ENCODE results near the gene DEXI. TPM values are rescaled to one million over a fixed set of nuclear protein-coding genes. Genes with fewer than 3 reads are reported as not detected.

The DEXI gene
- total and polyA plus RNA-seq, 2 of the 4 experiments (the other 2 are of a cell fraction), result 43.7 to 63.6 TPM

DNA sequence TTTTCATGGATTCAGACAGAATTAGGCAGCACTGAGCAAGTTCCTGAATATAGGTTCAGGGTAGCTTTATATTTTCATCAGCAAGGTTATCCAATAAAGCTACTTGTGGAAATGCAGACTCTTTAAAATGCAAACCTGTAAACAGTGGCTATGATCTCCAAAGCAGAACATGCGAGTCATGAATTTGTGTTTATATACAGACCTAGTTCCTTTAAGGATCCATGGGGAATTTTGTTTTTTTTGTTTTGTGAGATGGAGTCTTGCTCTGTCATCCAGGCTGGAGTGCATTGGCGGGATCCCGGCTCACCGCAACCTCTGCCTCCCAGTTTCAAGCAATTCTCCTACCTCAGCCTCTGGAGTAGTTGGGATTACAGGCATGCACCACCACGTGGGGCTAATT lies 16.9 kb upstream of the DEXI start:
- Histone ChIP-seq H3K14ac (replicated peaks; ENCODE audit: low read depth, low read length) (no peak overlapping the region), H3K4ac (ENCODE audit: low read depth, low read length) (0 out of 2 replicates have a peak overlapping the region, but pooled peaks have one; percentile 74), H3K18ac (ENCODE audit: low read depth, low read length) (no peak overlapping the region), H3K4me3 (ENCODE audit: insufficient read depth, low read depth, low read length) (no peak overlapping the region), H3K23ac (ENCODE audit: low read depth, low read length) (no peak overlapping the region), H4K20me1 (ENCODE audit: insufficient read depth, low read length) (peaks cover 10% of the 10 kb centered on the region), H3K9ac (ENCODE audit: low read depth, low read length) (no peak overlapping the region), H3K4me2 (ENCODE audit: low read depth, low read length) (no peak overlapping the region; the same call in 1 of the 2 replicates), H3K27me3 (ENCODE audit: control insufficient read depth, insufficient read depth, low read length) (no peaks in the 10 kb centered on the region), H2BK20ac (ENCODE audit: low read depth, low read length) (no peak overlapping the region), H3K9me3 (ENCODE audit: control insufficient read depth, insufficient read depth, low read length) (no peaks in the 10 kb centered on the region), H3K4me1 (ENCODE audit: control insufficient read depth, insufficient read depth, low read length) (peaks cover 30% of the 10 kb centered on the region), H2AK9ac (replicated peaks; ENCODE audit: low read depth, low read length, poor library complexity) (no peak overlapping the region), H3K56ac (ENCODE audit: extremely low read depth, insufficient read depth, low read length) (no peak overlapping the region), H2BK5ac (ENCODE audit: low read depth, low read length, poor library complexity, severe bottlenecking) (peak overlapping the region; percentile 33), H2BK120ac (ENCODE audit: low read depth, low read length) (no peak overlapping the region), H4K5ac (ENCODE audit: low read depth, low read length) (no peak overlapping the region), H2AK5ac (ENCODE audit: low read depth, low read length) (no peak overlapping the region), H4K91ac (ENCODE audit: insufficient read depth, low read depth, low read length) (no peak overlapping the region), H3K27ac (ENCODE audit: insufficient read depth, low read length) (peak overlapping the region; percentile 31; the same call in 1 of the 2 replicates), H3K36me3 (ENCODE audit: control insufficient read depth, insufficient read depth, low read length) (peaks cover 12% of the 10 kb centered on the region), H4K8ac (ENCODE audit: low read depth in 2 of 2, low read length in 2 of 2) (no peak overlapping the region), H3K9me1 (ENCODE audit: insufficient read depth, low read length) (peaks cover 23% of the 10 kb centered on the region), H2AFZ (replicated peaks; ENCODE audit: low read length, poor library complexity) (no peak overlapping the region), H2BK15ac (ENCODE audit: low read depth, low read length) (no peak overlapping the region), H3K79me1 (ENCODE audit: low read depth in 1 of 2, low read length in 2 of 2) (peaks cover 20 to 74% of the 10 kb centered on the region in 2 experiments)
- dilution Hi-C loops (cut with HindIII; ENCODE audit: low sequenced_read_pairs, unreplicated experiment) (no loop called here), in situ Hi-C loops (cut with MboI; ENCODE audit: low sequenced_read_pairs) (loop anchor here (25.0 kb wide), 2 partner anchors 578 to 853 kb away; a partner anchor contains a TSS), intact Hi-C loops (cut with micrococcal nuclease) (no loop called here)
- CTCF ChIA-PET, result interaction anchor here (0.6 to 1.0 kb wide), 2 partner anchors 296 to 761 kb away, joined by 3 to 4 read pairs; no protein-coding TSS in a partner anchor
- ATAC-seq (ENCODE audit: low read depth) (peak; percentile 7; the same call in 1 of the 2 replicates), DNase-seq (peak; percentile 82)
- TF ChIP-seq FOS (IDR thresholded peaks at IDR 0.05; ENCODE audit: low read depth, low read length), result peak; percentile 31; the same call in 1 of the 2 replicates
- TF ChIP-seq SMC3 (IDR thresholded peaks at IDR 0.05; ENCODE audit: low read depth, low read length), result no peak
- TF ChIP-seq CHD1 (IDR thresholded peaks at IDR 0.05; ENCODE audit: low read depth, low read length), result no peak
- no peak for TF ChIP-seq RFX5 (IDR thresholded peaks at IDR 0.05; ENCODE audit: low read depth, low read length)
- TF ChIP-seq, protein P1, sequence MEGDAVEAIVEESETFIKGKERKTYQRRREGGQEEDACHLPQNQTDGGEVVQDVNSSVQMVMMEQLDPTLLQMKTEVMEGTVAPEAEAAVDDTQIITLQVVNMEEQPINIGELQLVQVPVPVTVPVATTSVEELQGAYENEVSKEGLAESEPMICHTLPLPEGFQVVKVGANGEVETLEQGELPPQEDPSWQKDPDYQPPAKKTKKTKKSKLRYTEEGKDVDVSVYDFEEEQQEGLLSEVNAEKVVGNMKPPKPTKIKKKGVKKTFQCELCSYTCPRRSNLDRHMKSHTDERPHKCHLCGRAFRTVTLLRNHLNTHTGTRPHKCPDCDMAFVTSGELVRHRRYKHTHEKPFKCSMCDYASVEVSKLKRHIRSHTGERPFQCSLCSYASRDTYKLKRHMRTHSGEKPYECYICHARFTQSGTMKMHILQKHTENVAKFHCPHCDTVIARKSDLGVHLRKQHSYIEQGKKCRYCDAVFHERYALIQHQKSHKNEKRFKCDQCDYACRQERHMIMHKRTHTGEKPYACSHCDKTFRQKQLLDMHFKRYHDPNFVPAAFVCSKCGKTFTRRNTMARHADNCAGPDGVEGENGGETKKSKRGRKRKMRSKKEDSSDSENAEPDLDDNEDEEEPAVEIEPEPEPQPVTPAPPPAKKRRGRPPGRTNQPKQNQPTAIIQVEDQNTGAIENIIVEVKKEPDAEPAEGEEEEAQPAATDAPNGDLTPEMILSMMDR (conservative IDR thresholded peaks at IDR 0.05; ENCODE audit: low read depth, low read length), result no peak
- TF ChIP-seq MAZ (IDR thresholded peaks at IDR 0.05; ENCODE audit: borderline replicate concordance, low read depth, low read length), result no peak
- no peak for TF ChIP-seq RAD21 (IDR thresholded peaks at IDR 0.05; ENCODE audit: low read length)
- TF ChIP-seq MAFK (IDR thresholded peaks at IDR 0.05; ENCODE audit: low read depth, low read length), result peak; percentile 7; the same call in 1 of the 2 replicates
- no peak for TF ChIP-seq POLR2A (IDR thresholded peaks at IDR 0.05; ENCODE audit: low read depth, low read length)
- TF ChIP-seq NFE2L2 (IDR thresholded peaks at IDR 0.05; ENCODE audit: low read depth, low read length), result peak; percentile 34; the same call in 1 of the 2 replicates
- BruUV-seq (replicated peaks), result no TSS peak
- POLR2A ChIA-PET (ENCODE audit: unreplicated experiment), result no interaction called here
- WGBS, 2 experiments (ENCODE audit: extremely low coverage in 2 of 2, insufficient read length in 1 of 2), result no CpG with 5 or more reads among the region's 5 CpGs
